Spleen (tissue), 7 donors: ENCODE measurements around the gene CAMTA1.

Experiments
- POLR2A ChIP-seq, 3 donors: fragments of 450-650 bp; IDR thresholded peaks; one replicate each; pipeline ENCODE4 v1.5.1; 2017; ENCODE audit warnings: antibody characterized with exemption in 3 of 3, mild to moderate bottlenecking in 1 of 3
- TF ChIP-seq, protein P1 (sequence below), 11 experiments: fragments of 200-600 bp in 7 of 11; fragments of 450-650 bp in 4 of 11; sonication (generic) in 4 of 11; IDR thresholded peaks in 8 of 11; conservative IDR thresholded peaks in 3 of 11; 1 replicate in 7 of 11; 2 replicates in 4 of 11; pipeline versions ENCODE4 v1.4.0 to v1.8.0; 2016 to 2021; ENCODE audit warnings: antibody characterized with exemption in 11 of 11, inconsistent platforms in 4 of 11, mild to moderate bottlenecking in 1 of 11
- donor health status: DM: no; HTN: no; CAD: no; lungs with moderate emphysema.
- donor health status: DM: no; HTN: no; CAD: no.
- donor health status: DM: no; HTN: no; CAD: no.

DNA sequence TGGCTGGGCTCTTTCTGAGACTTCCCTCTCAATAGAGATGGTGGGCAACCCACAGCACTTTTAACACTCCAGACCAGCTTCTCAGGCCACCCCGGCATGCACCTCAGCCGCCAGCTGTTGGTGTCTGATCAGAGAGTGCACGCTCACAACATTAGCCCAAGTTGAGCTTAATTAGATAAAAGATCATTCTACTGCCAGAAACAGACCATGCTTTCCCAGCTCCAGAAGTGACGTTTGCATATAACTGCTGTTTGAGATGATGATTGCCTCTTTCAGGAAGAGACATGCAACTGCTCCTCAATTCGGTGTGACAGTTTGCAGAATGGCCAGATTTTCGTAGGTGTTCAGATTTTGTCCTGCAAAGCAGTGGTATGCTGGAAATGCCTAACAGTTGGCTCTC, 700.6 kb downstream of the CAMTA1 start:
- TF ChIP-seq, protein P1, sequence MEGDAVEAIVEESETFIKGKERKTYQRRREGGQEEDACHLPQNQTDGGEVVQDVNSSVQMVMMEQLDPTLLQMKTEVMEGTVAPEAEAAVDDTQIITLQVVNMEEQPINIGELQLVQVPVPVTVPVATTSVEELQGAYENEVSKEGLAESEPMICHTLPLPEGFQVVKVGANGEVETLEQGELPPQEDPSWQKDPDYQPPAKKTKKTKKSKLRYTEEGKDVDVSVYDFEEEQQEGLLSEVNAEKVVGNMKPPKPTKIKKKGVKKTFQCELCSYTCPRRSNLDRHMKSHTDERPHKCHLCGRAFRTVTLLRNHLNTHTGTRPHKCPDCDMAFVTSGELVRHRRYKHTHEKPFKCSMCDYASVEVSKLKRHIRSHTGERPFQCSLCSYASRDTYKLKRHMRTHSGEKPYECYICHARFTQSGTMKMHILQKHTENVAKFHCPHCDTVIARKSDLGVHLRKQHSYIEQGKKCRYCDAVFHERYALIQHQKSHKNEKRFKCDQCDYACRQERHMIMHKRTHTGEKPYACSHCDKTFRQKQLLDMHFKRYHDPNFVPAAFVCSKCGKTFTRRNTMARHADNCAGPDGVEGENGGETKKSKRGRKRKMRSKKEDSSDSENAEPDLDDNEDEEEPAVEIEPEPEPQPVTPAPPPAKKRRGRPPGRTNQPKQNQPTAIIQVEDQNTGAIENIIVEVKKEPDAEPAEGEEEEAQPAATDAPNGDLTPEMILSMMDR (IDR thresholded peaks at IDR 0.05 in 8 of 11, conservative IDR thresholded peaks at IDR 0.05 in 3 of 11): no peak
- TF ChIP-seq POLR2A (IDR thresholded peaks at IDR 0.05): no peak
